Adipocyte (in vitro differentiated cells): ENCODE data around the gene SND1.

Experiments used
- DNase-seq: peaks from one replicate; pipeline ENCODE4 v3.0.0-alpha.2; 2015; ENCODE audit warnings: low read depth
- H3K27me3 ChIP-seq: replicated peaks from 2 replicates; pipeline ENCODE4 v1.7.0; 2013; ENCODE audit warnings: mild to moderate bottlenecking, low read length, moderate library complexity; ENCODE audit not compliant: control insufficient read depth, insufficient read depth
- H3K36me3 ChIP-seq: 2 replicates; pipeline ENCODE4 v1.7.0; 2013; ENCODE audit warnings: low read length, mild to moderate bottlenecking, moderate library complexity; ENCODE audit not compliant: control insufficient read depth, insufficient read depth, severe bottlenecking
- H3K4me1 ChIP-seq: 2 replicates; pipeline ENCODE4 v1.7.0; 2013; ENCODE audit warnings: mild to moderate bottlenecking, low read length, moderate library complexity; ENCODE audit not compliant: control insufficient read depth, insufficient read depth
- H3K4me3 ChIP-seq: 2 replicates; pipeline ENCODE4 v1.7.0; 2013; ENCODE audit warnings: mild to moderate bottlenecking, low read length, moderate library complexity
- H3K9ac ChIP-seq: 2 replicates; pipeline ENCODE4 v1.7.0; 2013; ENCODE audit warnings: mild to moderate bottlenecking, low read length, moderate library complexity
- H3K9me3 ChIP-seq: 2 replicates; pipeline ENCODE4 v1.7.0; 2013; ENCODE audit warnings: mild to moderate bottlenecking, low read length, moderate library complexity; ENCODE audit not compliant: control insufficient read depth

SND1 gene

GRCh38 chr7:127713006-127713405 lies 61.0 kb downstream of the SND1 start:
- peak overlapping the region; percentile 74 for H3K9ac ChIP-seq
- peaks cover 47% of the 10 kb centered on the region for H3K4me1 ChIP-seq
- peaks cover 39% of the 10 kb centered on the region for H3K36me3 ChIP-seq
- H3K27me3 ChIP-seq: no peaks in the 10 kb centered on the region
- DNase-seq: no peak
- no peak overlapping the region for H3K4me3 ChIP-seq
- H3K9me3 ChIP-seq: peaks cover 4% of the 10 kb centered on the region

GRCh38 chr7:127713758-127714157 lies 61.8 kb downstream of the SND1 start:
- H3K9me3 ChIP-seq: peaks cover 4% of the 10 kb centered on the region
- peaks cover 41% of the 10 kb centered on the region for H3K4me1 ChIP-seq
- no peak for DNase-seq
- peak overlapping the region; percentile 31 for H3K4me3 ChIP-seq
- peaks cover 46% of the 10 kb centered on the region for H3K36me3 ChIP-seq
- no peaks in the 10 kb centered on the region for H3K27me3 ChIP-seq
- H3K9ac ChIP-seq: peak overlapping the region; percentile 74

- Histone ChIP-seq H3K27me3 (no peaks in the 10 kb centered on the region), H3K4me3 (no peak overlapping the region), H3K4me1 (peaks cover 38% of the 10 kb centered on the region), H3K36me3 (peaks cover 38% of the 10 kb centered on the region), H3K9ac (no peak overlapping the region), H3K9me3 (peaks cover 4% of the 10 kb centered on the region)
- DNase-seq: no peak
Observed at GRCh38 chr7:127715272-127715671, 63.3 kb downstream of the SND1 start.

GRCh38 chr7:127715901-127716300 lies 63.9 kb downstream of the SND1 start:
- H3K9ac ChIP-seq: no peak overlapping the region
- peaks cover 4% of the 10 kb centered on the region for H3K9me3 ChIP-seq
- H3K4me3 ChIP-seq: no peak overlapping the region
- peaks cover 39% of the 10 kb centered on the region for H3K36me3 ChIP-seq
- H3K4me1 ChIP-seq: peaks cover 38% of the 10 kb centered on the region
- H3K27me3 ChIP-seq: no peaks in the 10 kb centered on the region
- peak; percentile 16 for DNase-seq

DNA sequence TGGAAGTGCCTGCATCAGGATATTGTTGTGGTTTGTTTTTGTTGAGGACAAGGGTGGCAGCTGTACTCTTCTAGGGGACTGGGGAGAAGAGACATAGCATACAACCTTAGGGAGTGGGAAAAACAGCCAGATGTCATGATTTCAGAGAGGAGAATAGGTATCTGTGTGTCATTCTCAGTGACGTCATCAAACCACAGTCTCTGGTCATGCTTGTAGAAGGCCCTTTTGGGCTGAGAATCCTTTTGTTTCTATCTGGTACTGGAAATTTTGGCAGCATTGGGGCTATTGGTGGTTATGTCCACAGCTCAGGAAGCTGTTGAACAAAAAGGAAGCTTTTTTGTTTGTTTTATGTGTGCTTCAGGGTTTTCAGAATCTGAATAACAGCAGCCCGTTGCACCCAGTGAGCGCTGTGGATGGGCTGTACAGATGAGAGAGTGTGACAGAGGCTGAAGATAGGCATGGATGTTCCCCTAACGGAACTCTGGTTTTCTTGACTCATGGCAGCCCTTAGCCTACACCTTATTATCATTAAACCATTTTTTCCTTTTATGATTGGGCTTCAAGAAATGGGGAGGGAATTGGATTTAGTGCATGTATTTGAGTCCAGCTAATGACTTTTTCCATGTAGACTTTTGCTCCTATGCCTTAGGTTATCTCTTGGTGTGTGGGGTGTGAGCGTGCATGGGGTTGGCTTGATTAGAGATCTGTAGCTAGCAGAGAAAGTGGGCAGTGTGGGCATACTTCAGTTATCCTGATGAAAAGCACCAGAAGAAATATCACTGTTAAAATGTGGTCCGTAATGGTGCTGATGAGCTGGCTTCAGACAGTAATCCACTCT lies 65.7 kb downstream of the SND1 start:
- Histone ChIP-seq H3K4me1 (peaks cover 34% of the 10 kb centered on the region), H3K9me3 (no peaks in the 10 kb centered on the region), H3K9ac (no peak overlapping the region), H3K4me3 (no peak overlapping the region), H3K27me3 (no peaks in the 10 kb centered on the region), H3K36me3 (peaks cover 51% of the 10 kb centered on the region)
- no peak for DNase-seq

DNA sequence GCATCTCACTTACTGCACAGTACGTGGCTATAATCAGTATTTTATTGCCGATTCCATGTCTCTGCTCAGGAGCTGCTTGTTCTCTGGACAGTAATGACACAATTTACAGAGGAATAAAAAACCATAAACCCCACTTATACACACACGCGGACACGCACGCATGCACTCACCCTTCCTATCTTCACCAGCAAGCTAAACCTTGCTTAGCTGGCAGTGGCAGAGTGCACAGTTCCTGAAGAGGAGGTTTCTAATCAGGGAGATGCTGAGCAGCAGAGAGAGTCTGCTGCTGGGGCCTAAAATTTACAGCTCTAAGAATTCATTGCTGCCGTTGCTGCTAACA lies 66.3 kb downstream of the SND1 start:
- DNase-seq: no peak
- no peaks in the 10 kb centered on the region for H3K9me3 ChIP-seq
- peaks cover 57% of the 10 kb centered on the region for H3K36me3 ChIP-seq
- no peaks in the 10 kb centered on the region for H3K27me3 ChIP-seq
- no peak overlapping the region for H3K4me3 ChIP-seq
- H3K9ac ChIP-seq: no peak overlapping the region
- peaks cover 28% of the 10 kb centered on the region for H3K4me1 ChIP-seq

DNA sequence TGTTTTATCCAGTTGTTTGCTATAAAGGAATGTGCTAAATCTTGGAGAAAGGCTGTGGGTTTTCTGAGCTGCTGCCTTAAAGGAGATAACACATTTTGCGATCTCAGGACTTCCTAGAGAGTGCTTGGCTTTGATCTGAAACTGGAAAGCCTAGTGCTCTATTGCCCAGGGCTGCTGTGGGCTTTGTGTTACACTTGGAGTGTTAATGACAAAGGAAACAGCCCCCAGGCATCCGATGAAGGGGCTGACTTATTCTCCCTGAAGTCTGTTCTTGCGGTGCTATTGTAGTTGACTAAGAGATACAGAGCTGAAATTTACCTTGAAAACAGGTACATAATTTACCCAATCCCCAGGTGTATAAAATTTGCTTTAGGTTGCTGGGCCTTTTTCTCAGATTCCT lies 74.5 kb downstream of the SND1 start:
- Histone ChIP-seq H3K9me3 (no peaks in the 10 kb centered on the region), H3K4me1 (no peaks in the 10 kb centered on the region), H3K36me3 (peaks cover 94% of the 10 kb centered on the region), H3K4me3 (no peak overlapping the region), H3K9ac (no peak overlapping the region), H3K27me3 (no peaks in the 10 kb centered on the region)
- DNase-seq: no peak

GRCh38 chr7:127730658-127731276 lies 78.8 kb downstream of the SND1 start:
- H3K4me1 ChIP-seq: no peaks in the 10 kb centered on the region
- no peak for DNase-seq
- no peak overlapping the region for H3K4me3 ChIP-seq
- H3K27me3 ChIP-seq: no peaks in the 10 kb centered on the region
- no peaks in the 10 kb centered on the region for H3K9me3 ChIP-seq
- peaks cover 91% of the 10 kb centered on the region for H3K36me3 ChIP-seq
- no peak overlapping the region for H3K9ac ChIP-seq

- H3K9me3 ChIP-seq: no peaks in the 10 kb centered on the region
- H3K4me1 ChIP-seq: no peaks in the 10 kb centered on the region
- H3K36me3 ChIP-seq: peaks cover 85% of the 10 kb centered on the region
- no peak overlapping the region for H3K9ac ChIP-seq
- no peak overlapping the region for H3K4me3 ChIP-seq
- H3K27me3 ChIP-seq: no peaks in the 10 kb centered on the region
- no peak for DNase-seq
Observed at GRCh38 chr7:127731431-127732080, 79.6 kb downstream of the SND1 start.

DNA sequence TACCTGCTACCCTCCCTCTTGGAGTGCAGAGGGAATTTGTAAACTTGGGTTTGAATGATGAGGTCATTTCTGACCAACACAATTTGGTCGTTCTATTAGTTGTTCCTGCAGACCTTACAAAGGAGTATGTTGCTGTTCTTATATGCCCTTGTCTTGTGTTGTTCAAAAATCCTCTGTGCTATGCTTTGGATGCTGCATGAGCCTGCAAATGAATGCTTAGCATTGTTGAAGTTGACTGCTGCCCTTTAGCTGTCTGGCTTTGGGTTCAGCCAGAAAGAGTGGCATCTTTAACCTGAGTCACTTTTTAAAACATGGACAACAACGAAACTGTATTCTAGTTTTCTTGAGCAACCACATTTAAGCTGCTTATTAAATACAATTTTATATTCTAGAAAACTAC lies 80.3 kb downstream of the SND1 start:
- H3K36me3 ChIP-seq: peaks cover 83% of the 10 kb centered on the region

GRCh38 chr7:127733986-127734385 lies 82.0 kb downstream of the SND1 start:
- H3K4me3 ChIP-seq: no peak overlapping the region
- H3K36me3 ChIP-seq: peaks cover 73% of the 10 kb centered on the region
- no peak for DNase-seq

More for the DNA sequence above, 80.3 kb downstream of the SND1 start:
- Histone ChIP-seq H3K27me3 (no peaks in the 10 kb centered on the region), H3K9me3 (no peaks in the 10 kb centered on the region), H3K4me1 (no peaks in the 10 kb centered on the region), H3K9ac (no peak overlapping the region), H3K4me3 (no peak overlapping the region)
- no peak for DNase-seq

More at GRCh38 chr7:127733986-127734385, 82.0 kb downstream of the SND1 start:
- Histone ChIP-seq H3K4me1 (no peaks in the 10 kb centered on the region), H3K9me3 (no peaks in the 10 kb centered on the region), H3K27me3 (no peaks in the 10 kb centered on the region), H3K9ac (no peak overlapping the region)
